AG10803 (cell line): ENCODE results near the gene DTX1.

ENCODE experiments used
- DNase-seq: peaks from one replicate; pipeline ENCODE4 v3.0.0; 2010; ENCODE audit warnings: low read depth
- H3K4me3 ChIP-seq: 2 replicates; pipeline ENCODE4 v1.5.1; 2011; ENCODE audit warnings: mild to moderate bottlenecking, low read length, control low read depth
- CTCF ChIP-seq: conservative IDR thresholded peaks from 2 replicates; pipeline ENCODE4 v1.5.1; 2011; ENCODE audit warnings: mild to moderate bottlenecking, low read length, control low read depth, inconsistent platforms

DTX1 gene

GRCh38 chr12:113055594-113056380 is 743 bp upstream of the DTX1 start:
- DNase-seq = no peak
- no peak for TF ChIP-seq CTCF
- H3K4me3 ChIP-seq = no peak overlapping the region

DNA sequence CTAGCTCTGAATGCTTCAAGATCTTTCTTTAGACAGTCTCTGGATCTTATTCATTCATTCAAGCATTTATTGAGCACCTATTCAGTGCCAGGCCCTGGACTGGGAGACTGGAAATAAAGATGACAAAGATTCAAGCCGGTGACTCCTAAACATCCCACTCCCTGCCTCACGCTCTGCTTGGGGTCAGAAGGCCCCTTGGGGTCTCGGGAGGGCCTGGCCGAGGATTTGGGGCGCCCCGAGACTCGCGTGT is 224 bp upstream of the DTX1 start:
- H3K4me3 ChIP-seq = no peak overlapping the region
- DNase-seq = no peak
- no peak for TF ChIP-seq CTCF

GRCh38 chr12:113057565-113058485 is 1.3 kb downstream of the DTX1 start:
- no peak for TF ChIP-seq CTCF
- H3K4me3 ChIP-seq = no peak overlapping the region
- DNase-seq = no peak

GRCh38 chr12:113058553-113058952 is 2.0 kb downstream of the DTX1 start:
- DNase-seq = no peak
- H3K4me3 ChIP-seq = no peak overlapping the region
- TF ChIP-seq CTCF = no peak

- no peak overlapping the region for H3K4me3 ChIP-seq
- DNase-seq = no peak
- no peak for TF ChIP-seq CTCF
Measured at GRCh38 chr12:113059071-113059595, 2.6 kb downstream of the DTX1 start.

DNA sequence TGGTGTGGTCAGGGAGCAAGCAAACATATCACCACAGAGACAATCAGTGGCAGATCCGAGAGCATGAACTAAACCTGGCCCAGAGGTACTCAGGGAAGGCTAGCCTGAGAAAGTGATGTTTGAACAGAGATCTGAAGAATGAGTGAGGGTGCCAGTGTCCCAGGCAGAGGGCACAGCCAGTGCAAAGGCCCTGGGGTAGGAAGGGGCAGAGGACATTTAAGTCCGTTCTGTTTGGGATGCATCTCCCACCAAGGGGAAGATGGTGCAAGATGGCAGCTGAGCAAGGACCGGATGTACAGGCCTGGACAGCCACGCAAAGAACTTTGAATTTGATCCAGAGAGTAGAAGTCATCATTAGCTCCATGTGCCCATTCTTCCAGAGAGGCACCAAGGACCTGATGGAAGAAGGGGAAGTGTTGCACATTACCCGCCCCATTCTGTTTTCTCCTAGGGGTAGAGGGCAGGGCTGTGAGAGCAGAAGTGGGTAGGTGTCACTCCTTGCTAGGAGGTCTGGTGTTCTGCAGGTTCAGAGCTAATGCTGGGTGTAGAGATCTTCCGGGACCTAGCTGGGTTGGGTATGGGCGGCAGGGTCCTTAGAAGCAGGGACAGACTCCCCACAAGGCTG is 3.9 kb downstream of the DTX1 start:
- no peak for TF ChIP-seq CTCF

More for the DNA sequence above, 3.9 kb downstream of the DTX1 start:
- DNase-seq = no peak
- no peak overlapping the region for H3K4me3 ChIP-seq
